ENCODE data around the gene HSPG2. TPM values are rescaled to one million over a fixed set of nuclear protein-coding genes. Genes with fewer than 3 reads are reported as not detected.

HSPG2 gene
- total and polyA plus RNA-seq, 9 donors: 27.3 to 294 (median 92.6) TPM

- Histone ChIP-seq H3K9me3 (no peaks in the 10 kb centered on the region), H3K27ac (no peak overlapping the region), H3K4me1 (ENCODE audit: insufficient read depth) (peaks cover 5% of the 10 kb centered on the region), H3K27me3 (no peaks in the 10 kb centered on the region), H3K36me3 (no peaks in the 10 kb centered on the region), H3K4me3 (no peak overlapping the region)
- no peak for DNase-seq
- intact Hi-C loops (cut with DNase I): loop anchor here in 2 of 4 donors (10.0 kb wide), 1 partner anchor 99 kb away; no protein-coding TSS in a partner anchor
- 86 to 93% (median 91%) methylated on average over 7 of the region's 7 CpGs for WGBS, 3 donors
- TF ChIP-seq CTCF (IDR thresholded peaks at IDR 0.05) (no peak), EP300 (IDR thresholded peaks at IDR 0.05) (no peak), POLR2A (IDR thresholded peaks at IDR 0.05) (no peak)
Measured at GRCh38 chr1:21865609-21865942, 71.5 kb downstream of the HSPG2 start.

GRCh38 chr1:21864730-21865129 lies 72.4 kb downstream of the HSPG2 start:
- no peak for DNase-seq
- no peak overlapping the region for H3K4me3 ChIP-seq
- TF ChIP-seq POLR2A (IDR thresholded peaks at IDR 0.05) (no peak), CTCF (IDR thresholded peaks at IDR 0.05) (no peak), EP300 (IDR thresholded peaks at IDR 0.05) (no peak)
- no peaks in the 10 kb centered on the region for H3K4me1 ChIP-seq (ENCODE audit: insufficient read depth)
- no peaks in the 10 kb centered on the region for H3K27me3 ChIP-seq
- H3K36me3 ChIP-seq: no peaks in the 10 kb centered on the region
- H3K9me3 ChIP-seq: no peaks in the 10 kb centered on the region
- no peak overlapping the region for H3K27ac ChIP-seq
- intact Hi-C loops (cut with DNase I): loop anchor here in 2 of 4 donors (10.0 kb wide), 1 partner anchor 100 kb away; no protein-coding TSS in a partner anchor
- 86 to 89% (median 87%) methylated on average over 27 of the region's 27 CpGs for WGBS, 3 donors

GRCh38 chr1:21863981-21864380 lies 73.1 kb downstream of the HSPG2 start:
- Histone ChIP-seq H3K4me3 (no peak overlapping the region), H3K27me3 (no peaks in the 10 kb centered on the region), H3K27ac (no peak overlapping the region), H3K36me3 (no peaks in the 10 kb centered on the region), H3K9me3 (no peaks in the 10 kb centered on the region), H3K4me1 (ENCODE audit: insufficient read depth) (no peaks in the 10 kb centered on the region)
- intact Hi-C loops (cut with DNase I): loop anchor here in 2 of 4 donors (10.0 kb wide), 1 partner anchor 101 kb away; no protein-coding TSS in a partner anchor
- WGBS, 3 donors: 87 to 89% (median 88%) methylated on average over 12 of the region's 12 CpGs
- TF ChIP-seq CTCF (IDR thresholded peaks at IDR 0.05) (no peak), EP300 (IDR thresholded peaks at IDR 0.05) (no peak)
- DNase-seq: no peak

- H3K36me3 ChIP-seq: no peaks in the 10 kb centered on the region
- TF ChIP-seq POLR2A (IDR thresholded peaks at IDR 0.05): no peak
- no peak for TF ChIP-seq CTCF (IDR thresholded peaks at IDR 0.05)
- no peak for TF ChIP-seq EP300 (IDR thresholded peaks at IDR 0.05)
- no peaks in the 10 kb centered on the region for H3K9me3 ChIP-seq
- intact Hi-C loops (cut with DNase I): loop anchor here in 2 of 4 donors (10.0 kb wide), 1 partner anchor 103 kb away; no protein-coding TSS in a partner anchor
- no peak overlapping the region for H3K4me3 ChIP-seq
- no peaks in the 10 kb centered on the region for H3K27me3 ChIP-seq
- H3K4me1 ChIP-seq (ENCODE audit: insufficient read depth): no peaks in the 10 kb centered on the region
- no peak overlapping the region for H3K27ac ChIP-seq
- DNase-seq: no peak
- 82 to 89% (median 85%) methylated on average over 19 of the region's 19 CpGs for WGBS, 3 donors
Measured at GRCh38 chr1:21861602-21862429, 75.3 kb downstream of the HSPG2 start.

All from ovary (tissue), 9 donors.